Stomach (tissue), 4 donors: ENCODE data around the gene FAM168B.

ENCODE experiments used
- CTCF ChIP-seq, 7 experiments: fragments of 450-650 bp in 4 of 7; fragments of 200-600 bp in 3 of 7; sonication (generic) in 3 of 7; IDR thresholded peaks; one replicate each; pipeline ENCODE4 v1.5.1; 2016 to 2019; ENCODE audit warnings: antibody characterized with exemption in 7 of 7, control low read depth in 2 of 7, mild to moderate bottlenecking in 1 of 7
- EP300 ChIP-seq: sonication (generic); formaldehyde crosslinking; IDR thresholded peaks from one replicate; pipeline ENCODE4 v1.6.1; 2017; ENCODE audit warnings: antibody characterized with exemption
- POLR2A ChIP-seq, 4 donors: fragments of 450-650 bp; IDR thresholded peaks; one replicate each; pipeline ENCODE4 v1.6.1; 2016; ENCODE audit warnings: antibody characterized with exemption in 4 of 4, control low read depth in 2 of 4, mild to moderate bottlenecking in 1 of 4, moderate library complexity in 1 of 4

GRCh38 chr2:131036696-131037397 is 56.4 kb downstream of the FAM168B start:
- TF ChIP-seq POLR2A (IDR thresholded peaks at IDR 0.05) (no peak), CTCF (IDR thresholded peaks at IDR 0.05) (no peak), EP300 (no peak)
